DMS 273 (cell line): ENCODE results near the gene GALNS.
"Not testable (repeated sequence)": the region's sequence is repeated elsewhere in the genome, so short reads cannot be mapped to it uniquely, and the experiment has no call there.

ENCODE experiments used
- DNase-seq: peaks from one replicate; lab custom pipeline; 2025; ENCODE audit not compliant: unreplicated experiment; lab: John Stamatoyannopoulos, UW

Gene GALNS

GRCh38 chr16:88807142-88807625, 49.6 kb downstream of the GALNS start:
- peak; percentile 71 for DNase-seq

GRCh38 chr16:88806491-88807111, 50.1 kb downstream of the GALNS start:
- DNase-seq = peak; percentile 70

GRCh38 chr16:88805887-88806393, 50.8 kb downstream of the GALNS start:
- no peak for DNase-seq

GRCh38 chr16:88805340-88805715, 51.4 kb downstream of the GALNS start:
- DNase-seq = no peak

- peak; percentile 55 for DNase-seq
Measured at GRCh38 chr16:88804552-88805339, 52.0 kb downstream of the GALNS start.

GRCh38 chr16:88804173-88804551, 52.6 kb downstream of the GALNS start:
- DNase-seq = no peak

- peak; percentile 95 for DNase-seq
Measured at GRCh38 chr16:88803264-88803987, 53.3 kb downstream of the GALNS start, which contains the start of gene CDT1. Gene CDT1, plus strand, starts transcription at chr16:88803789. Its CDS starts 43 bp downstream, at chr16:88803832.

- no peak for DNase-seq
Measured at GRCh38 chr16:88800277-88800592, 56.5 kb downstream of the GALNS start.

- DNase-seq = peak; percentile 82
Measured at GRCh38 chr16:88799569-88800276, 57.0 kb downstream of the GALNS start.

GRCh38 chr16:88798772-88799455, 57.8 kb downstream of the GALNS start:
- peak; percentile 97 for DNase-seq

- DNase-seq = no peak
Measured at GRCh38 chr16:88798073-88798472, 58.7 kb downstream of the GALNS start.

GRCh38 chr16:88796278-88796677, 60.5 kb downstream of the GALNS start:
- peak; percentile 57 for DNase-seq

- no peak for DNase-seq
Measured at GRCh38 chr16:88793251-88793954, 63.3 kb downstream of the GALNS start.

GRCh38 chr16:88792668-88793250, 64.0 kb downstream of the GALNS start:
- no peak for DNase-seq

GRCh38 chr16:88792078-88792550, 64.6 kb downstream of the GALNS start:
- no peak for DNase-seq

GRCh38 chr16:88790312-88791211, 66.2 kb downstream of the GALNS start:
- no peak for DNase-seq

- peak; percentile 49 for DNase-seq
Measured at GRCh38 chr16:88789594-88789993, 67.2 kb downstream of the GALNS start.

- DNase-seq = not testable (repeated sequence)
Measured at GRCh38 chr16:88788749-88789148, 68.0 kb downstream of the GALNS start.
